HG03095 (cell line): Measurements from ENCODE around the gene DCTN3.

Source experiments
- ATAC-seq: cut with Tn5 transposase; IDR thresholded peaks from one replicate; pipeline ENCODE4 v1.9.1; 2021; ENCODE audit warnings: moderate library complexity; ENCODE audit not compliant: unreplicated experiment

DCTN3 gene

DNA sequence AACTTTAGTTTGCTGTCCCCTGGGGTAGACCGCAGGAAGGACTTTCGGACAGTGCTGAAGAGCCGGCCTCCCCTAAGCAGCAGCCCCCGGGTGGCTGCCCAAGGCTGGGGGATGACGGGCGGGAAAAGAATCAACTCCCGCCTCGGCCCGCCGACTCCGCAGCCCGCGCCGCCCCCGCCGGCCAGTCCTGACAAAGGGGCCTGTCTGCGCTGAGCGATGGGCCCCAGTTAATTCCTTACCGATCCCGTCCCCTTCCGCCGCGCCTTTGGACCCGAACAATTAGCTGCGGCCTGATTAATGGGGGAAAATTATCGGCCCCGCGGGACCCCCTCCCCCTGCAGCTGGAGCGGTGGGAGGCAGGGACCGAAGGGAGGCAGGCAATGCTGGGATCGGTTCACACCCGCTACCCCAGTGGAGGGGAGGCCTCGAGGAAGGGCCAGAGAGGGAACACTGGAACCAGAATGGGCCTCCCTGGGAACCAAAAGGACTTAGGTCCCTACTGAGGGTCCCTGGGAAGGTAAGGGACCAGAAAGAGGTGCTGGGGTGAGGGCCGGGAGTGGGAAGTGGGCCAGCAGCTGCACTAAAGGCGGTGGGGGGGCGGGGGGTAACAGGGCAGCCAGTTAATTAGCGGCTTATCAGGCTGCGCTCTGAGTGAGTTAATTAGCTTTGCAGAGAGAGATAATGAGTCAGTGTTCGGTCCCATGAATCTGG lies 4.3 kb upstream of the DCTN3 start:
- no peak for ATAC-seq

GRCh38 chr9:34623374-34624235 lies 3.3 kb upstream of the DCTN3 start:
- ATAC-seq, result no peak

DNA sequence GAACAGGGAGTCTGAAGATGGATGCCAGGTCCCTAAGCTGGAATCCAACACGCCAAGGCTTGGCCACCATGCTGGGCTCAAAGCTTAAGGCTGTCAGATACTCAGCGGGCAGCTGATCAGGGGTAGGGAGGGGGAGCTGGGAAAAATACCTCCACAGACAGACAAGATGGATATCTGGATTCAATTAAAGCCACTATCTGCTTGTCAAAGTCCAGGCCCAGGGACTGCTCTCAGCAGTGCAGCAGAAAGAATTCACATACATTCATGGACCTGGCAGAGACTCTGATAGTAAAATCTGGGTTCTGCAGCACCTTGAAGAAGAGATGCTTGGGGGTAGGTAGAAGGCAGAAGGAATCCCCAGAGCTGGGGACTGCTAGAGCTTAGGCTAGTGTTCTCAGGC lies 5.2 kb downstream of the DCTN3 start:
- ATAC-seq, result no peak

DNA sequence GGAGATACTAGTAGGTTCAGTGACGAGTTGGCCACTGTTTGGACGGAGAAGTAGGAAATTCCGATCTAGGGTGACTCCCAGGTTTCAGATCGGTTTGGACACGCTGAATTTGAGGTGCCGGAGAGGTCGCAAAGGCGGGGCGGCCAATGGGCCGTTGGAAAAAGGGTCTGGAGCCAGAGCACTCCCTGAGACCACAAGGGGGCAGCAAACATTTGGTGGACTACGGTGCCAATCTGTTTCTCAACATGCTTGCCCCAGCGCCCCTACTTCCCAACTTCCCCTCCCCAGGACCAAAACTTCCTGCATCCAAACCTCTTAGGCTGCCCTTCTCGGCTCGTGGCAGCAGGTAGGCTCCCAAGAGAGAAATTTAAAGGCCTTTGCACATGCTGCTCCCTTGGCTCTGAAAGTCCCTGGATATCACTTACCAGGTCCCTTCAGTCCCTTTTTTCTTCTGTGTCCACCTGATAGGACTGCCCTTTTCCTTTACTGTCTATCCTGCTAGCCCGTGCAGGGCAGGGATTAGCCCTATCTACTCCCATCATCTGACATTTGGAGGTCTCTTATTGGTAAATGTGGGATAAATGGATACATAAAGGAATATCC lies 7.4 kb downstream of the DCTN3 start:
- ATAC-seq, result peak; percentile 39

- peak; percentile 88 for ATAC-seq
Observed at GRCh38 chr9:34611811-34612787, 8.2 kb downstream of the DCTN3 start, which contains the start of gene RPP25L. Gene RPP25L, minus strand, starts transcription at chr9:34612097. Its CDS starts 801 bp downstream, at chr9:34611296.

DNA sequence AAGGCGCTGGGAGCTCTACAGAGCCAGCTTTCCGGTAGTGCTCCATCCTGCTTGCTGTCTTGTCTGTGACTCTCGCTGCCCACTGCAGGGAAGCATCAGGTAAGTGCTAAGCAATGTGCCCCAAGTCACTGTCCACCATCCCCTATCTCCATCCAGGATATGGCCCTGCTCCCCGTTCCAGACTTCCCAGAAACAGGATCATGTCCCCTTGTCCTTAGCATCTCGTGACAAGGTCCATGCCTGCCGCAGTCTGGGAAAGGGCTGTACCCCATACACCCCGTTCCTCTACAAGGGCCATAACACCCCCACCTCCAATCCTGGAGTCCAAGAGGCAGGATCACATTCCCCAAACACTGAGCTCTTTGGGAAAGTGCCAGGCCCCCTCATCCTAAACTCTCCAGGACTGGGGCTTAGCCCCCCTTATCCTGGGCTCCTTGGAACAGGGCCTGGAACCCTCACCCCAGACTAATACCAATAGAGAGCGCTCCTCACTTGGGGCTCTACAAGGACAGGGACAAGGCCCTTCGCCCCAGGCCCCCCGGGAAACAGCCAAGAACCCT lies 9.0 kb downstream of the DCTN3 start:
- no peak for ATAC-seq

DNA sequence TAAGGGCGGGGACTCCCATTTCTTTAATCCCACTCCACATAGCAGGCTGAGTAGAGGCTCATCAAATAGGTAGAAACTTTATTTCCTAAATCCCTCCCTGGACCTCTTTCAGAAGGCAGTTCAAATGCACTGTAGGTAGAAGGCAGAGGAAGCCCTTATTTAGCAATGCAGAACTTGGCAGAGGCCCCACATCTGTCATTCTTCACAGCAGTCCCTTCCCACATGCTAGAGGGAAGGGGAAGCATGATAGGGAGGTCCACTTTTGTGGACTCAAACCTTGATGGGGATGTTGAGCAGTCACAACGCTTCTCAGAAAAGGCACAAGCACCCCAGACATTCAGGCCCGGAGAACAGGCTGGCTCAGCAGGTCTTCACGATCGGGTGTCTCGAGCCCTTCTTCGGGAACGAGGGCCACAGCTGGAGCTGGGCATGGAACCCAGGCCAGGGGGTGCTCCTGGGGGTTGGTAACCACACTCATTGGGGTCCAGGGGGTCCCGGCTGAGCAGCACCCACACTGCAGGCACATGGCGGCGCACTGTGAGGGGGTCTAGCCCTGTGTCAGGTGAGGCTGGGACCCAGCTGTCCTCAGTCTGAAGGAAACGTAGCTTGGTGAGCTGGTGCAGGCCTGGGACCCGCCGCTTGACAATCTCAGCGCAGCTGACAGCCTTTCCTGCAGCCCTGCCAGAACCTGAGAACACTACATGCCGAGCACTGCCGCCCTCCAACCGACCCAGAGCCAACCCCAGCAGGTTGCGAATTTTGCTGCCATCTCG lies 9.7 kb downstream of the DCTN3 start:
- no peak for ATAC-seq

DNA sequence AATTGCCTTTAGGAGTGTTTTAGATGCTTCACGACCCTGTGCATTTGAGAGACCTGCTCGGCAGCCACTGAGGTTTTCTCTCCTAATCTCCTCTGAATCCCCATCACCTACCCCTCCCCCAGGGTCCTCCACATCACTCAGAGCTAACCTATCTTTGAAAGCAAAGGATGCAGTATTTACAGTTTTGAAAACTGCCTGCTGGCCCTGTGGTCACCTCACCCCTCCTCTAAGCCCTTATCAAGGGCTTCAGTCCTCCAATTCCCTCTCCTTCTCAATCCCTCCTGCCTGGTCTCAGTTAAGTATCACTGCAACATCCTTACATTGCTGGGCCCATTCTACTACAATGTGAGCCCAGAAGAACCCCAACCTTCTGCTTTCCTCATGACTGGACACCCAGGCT lies 13.0 kb downstream of the DCTN3 start:
- ATAC-seq, result no peak

DNA sequence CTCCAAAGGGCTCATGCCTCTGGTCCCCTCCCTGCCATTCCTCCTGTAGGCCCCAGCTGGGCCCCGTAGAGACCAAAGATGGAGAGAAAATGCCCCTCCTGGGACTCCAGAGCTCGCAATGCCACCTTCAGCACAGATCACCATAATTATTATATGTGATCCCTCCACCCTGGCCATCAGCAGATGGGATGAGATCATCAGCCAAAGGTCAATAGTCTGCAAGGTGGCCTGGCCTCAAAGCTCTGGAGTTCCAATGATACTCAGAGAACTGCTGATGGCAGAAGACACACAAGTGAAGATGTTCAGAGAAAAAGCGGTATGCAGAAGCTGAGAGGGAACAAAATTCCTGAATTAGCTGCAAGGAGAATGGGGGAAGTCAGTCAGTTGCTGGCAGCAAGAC lies 13.4 kb downstream of the DCTN3 start:
- no peak for ATAC-seq

GRCh38 chr9:34606190-34606589 lies 14.1 kb downstream of the DCTN3 start:
- no peak for ATAC-seq

GRCh38 chr9:34603610-34604231 lies 16.6 kb downstream of the DCTN3 start:
- ATAC-seq, result peak; percentile 68

DNA sequence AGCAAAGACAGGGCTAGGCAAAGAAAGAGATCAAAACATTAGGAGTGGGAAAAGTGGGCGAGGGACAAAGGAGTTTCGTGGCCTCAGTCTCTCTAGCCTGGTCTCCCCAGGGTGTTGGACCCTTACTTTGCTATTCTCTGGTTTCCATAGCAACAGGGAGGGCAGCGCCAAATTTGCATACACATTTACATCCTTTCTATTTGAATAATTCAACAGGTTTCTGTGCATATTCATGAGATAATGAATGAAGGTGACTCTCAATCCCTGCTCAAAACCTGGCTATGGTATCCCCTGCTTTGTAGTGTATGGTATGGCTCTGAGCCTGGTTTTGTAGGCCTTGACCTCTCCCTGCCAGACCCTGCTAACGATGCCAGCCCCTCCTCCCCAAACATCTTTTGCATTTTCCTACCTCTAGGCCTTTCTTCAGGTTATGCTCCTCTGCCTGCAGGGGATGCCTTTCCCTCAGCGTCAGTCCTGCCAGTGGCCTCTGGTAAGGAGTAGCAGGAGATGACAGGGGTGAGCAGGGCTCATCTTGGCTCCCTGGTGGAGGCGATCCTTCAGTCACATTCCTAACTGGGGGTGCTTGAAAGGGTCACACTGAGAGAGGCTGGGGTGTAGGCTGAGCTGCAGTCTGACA lies 18.2 kb downstream of the DCTN3 start:
- ATAC-seq, result no peak

DNA sequence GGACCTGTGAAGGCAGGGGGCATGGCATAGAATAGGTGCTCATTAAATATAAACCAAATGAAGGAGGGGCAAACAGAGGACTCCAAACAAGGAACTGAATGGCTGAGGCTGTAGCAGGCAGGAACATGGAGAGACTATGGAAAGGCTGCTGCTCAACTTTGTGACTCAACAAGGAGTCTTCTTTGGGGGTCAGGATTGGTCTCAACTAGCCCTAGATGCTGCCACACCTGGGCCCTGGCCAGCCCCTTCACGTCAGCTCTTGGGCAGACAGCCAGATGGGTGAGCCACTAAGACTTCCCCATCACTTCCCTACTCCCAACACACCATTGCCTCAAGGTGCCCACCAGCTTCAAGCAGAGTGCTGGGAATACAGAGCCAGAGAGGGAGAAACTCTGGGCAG lies 19.4 kb downstream of the DCTN3 start:
- ATAC-seq, result no peak

DNA sequence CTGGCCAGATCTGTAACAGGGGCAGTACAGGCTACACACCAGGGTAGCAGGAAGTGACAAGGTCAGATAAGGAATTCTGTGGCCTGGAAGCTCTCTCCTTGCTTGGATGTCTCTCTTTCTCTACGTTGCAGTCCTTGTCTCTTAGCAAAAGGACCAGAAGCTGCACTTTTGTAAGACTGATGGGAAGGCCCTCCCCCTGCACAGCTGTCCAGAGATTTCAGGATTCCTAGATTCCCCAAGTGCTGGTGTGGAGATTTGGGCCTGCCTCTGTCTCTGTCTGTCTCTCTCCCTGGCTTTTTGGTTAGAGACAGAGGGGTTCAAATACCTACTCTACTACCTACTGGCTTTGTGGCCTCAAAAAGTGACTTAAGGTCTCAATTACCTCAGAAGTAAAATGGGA lies 20.7 kb downstream of the DCTN3 start:
- ATAC-seq, result no peak

- ATAC-seq, result no peak
Observed at GRCh38 chr9:34594177-34594576, 26.1 kb downstream of the DCTN3 start.

DNA sequence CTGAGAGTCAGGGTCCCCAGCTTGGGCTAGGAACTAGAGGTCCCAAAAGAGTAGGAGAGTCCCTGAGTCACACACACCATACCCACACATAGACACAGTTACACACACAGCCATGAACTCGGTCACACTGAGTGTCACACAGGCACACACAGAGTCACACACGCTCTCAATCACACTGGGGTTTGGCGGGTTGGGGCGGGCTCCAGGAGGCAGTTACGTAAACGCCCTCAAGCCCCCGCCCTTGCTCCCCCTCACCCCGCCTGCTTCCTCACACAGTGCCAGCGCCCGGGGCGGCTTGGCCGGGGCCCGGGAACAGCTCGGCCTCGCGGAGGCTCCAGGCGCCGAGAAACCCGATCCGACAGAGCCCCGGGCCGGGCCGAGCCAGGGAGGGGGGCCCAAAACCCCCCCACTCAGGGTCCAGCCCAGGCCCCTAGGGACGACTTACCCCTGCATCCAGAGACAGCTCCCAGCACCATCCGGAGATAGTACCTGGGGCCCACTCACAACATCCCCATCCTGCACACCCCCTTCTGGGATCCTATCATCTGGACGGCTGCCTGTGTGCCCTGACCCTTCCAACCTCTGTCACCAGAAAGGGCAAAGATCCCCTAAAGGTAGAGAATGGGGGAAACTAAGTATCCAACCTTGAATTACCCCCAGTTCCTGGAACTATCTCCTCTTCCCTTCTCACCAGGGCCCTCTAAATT lies 27.2 kb downstream of the DCTN3 start:
- no peak for ATAC-seq

GRCh38 chr9:34591917-34592866 lies 28.1 kb downstream of the DCTN3 start:
- ATAC-seq, result no peak
